ENCODE results near the gene SLC5A11. TPM values are rescaled to one million over a fixed set of nuclear protein-coding genes. Genes with fewer than 3 reads are reported as not detected.
A peak's percentile ranks its signal among the peaks of the same experiment; 100 is the strongest.

Gene SLC5A11
- total and polyA plus RNA-seq, 2 of the 13 experiments (the other 11 are each of a cell fraction or from before 2014, with no cell fraction given), result 1.2 to 3.3 TPM

- TF ChIP-seq MYNN (CRISPR knock-in tag; IDR thresholded peaks at IDR 0.05; ENCODE audit: low read depth) (no peak), HNRNPLL (IDR thresholded peaks at IDR 0.05; ENCODE audit: low read depth, low read length, poor library complexity, severe bottlenecking) (peak; percentile 39), POLR2AphosphoS5 (IDR thresholded peaks at IDR 0.05; ENCODE audit: low read depth, low read length) (peak; percentile 23; the same call in 1 of the 2 replicates), IKZF4 (CRISPR knock-in tag; IDR thresholded peaks at IDR 0.05; ENCODE audit: borderline replicate concordance, low read depth, not compliant biosample characterization) (peak; percentile 25), ZNF614 (CRISPR knock-in tag; IDR thresholded peaks at IDR 0.05; ENCODE audit: borderline replicate concordance) (peak; percentile 56; the same call in 1 of the 2 replicates), PAXIP1 (CRISPR knock-in tag; conservative IDR thresholded peaks at IDR 0.05) (peak; percentile 81), ZBTB7B (CRISPR knock-in tag; IDR thresholded peaks at IDR 0.05) (peak; percentile 38; the same call in 1 of the 2 replicates), CHD4 (IDR thresholded peaks at IDR 0.05; ENCODE audit: borderline replicate concordance, low read length) (0 out of 2 replicates have a peak, but pooled peaks have one; percentile 77), ZNF350 (CRISPR knock-in tag; IDR thresholded peaks at IDR 0.05; ENCODE audit: borderline replicate concordance, low read depth) (0 out of 2 replicates have a peak, but pooled peaks have one; percentile 33), ZNF335 (CRISPR knock-in tag; IDR thresholded peaks at IDR 0.05) (no peak), FOXA1 (IDR thresholded peaks at IDR 0.05) (no peak), FOXA1 (CRISPR knock-in tag; IDR thresholded peaks at IDR 0.05) (peak; percentile 37; the same call in 1 of the 2 replicates), ZSCAN22 (CRISPR knock-in tag; IDR thresholded peaks at IDR 0.05) (no peak), ETV6 (CRISPR knock-in tag; conservative IDR thresholded peaks at IDR 0.05) (0 out of 2 replicates have a peak, but pooled peaks have one; percentile 30), FOXK2 (IDR thresholded peaks at IDR 0.05) (no peak), MAX (IDR thresholded peaks at IDR 0.05) (peak; percentile 53; the same call in 1 of the 2 replicates), NBN (conservative IDR thresholded peaks at IDR 0.05) (no peak), AHDC1 (CRISPR knock-in tag; IDR thresholded peaks at IDR 0.05; ENCODE audit: borderline replicate concordance) (no peak), ZC3H4 (CRISPR knock-in tag; IDR thresholded peaks at IDR 0.05; ENCODE audit: borderline replicate concordance) (0 out of 2 replicates have a peak, but pooled peaks have one; percentile 68), HDAC1 (CRISPR knock-in tag; IDR thresholded peaks at IDR 0.05) (peak; percentile 75), RBFOX2 (IDR thresholded peaks at IDR 0.05; ENCODE audit: low read depth, low read length) (peak; percentile 37; the same call in 1 of the 2 replicates)
Observed at GRCh38 chr16:24845726-24846547, at the start of gene SLC5A11 (continued).

Data from HepG2 (cell line).